Psoas muscle (tissue), 8 donors: ENCODE results near the gene SNX20. TPM values are rescaled to one million over a fixed set of nuclear protein-coding genes. Genes with fewer than 3 reads are reported as not detected.

Experiments
- ATAC-seq, 4 donors: fragments of 200-7000 bp; cut with Tn5 transposase; one replicate each; pipeline ENCODE4 v1.9.1; 2020; ENCODE audit warnings: moderate library complexity in 3 of 4, mild to moderate bottlenecking in 2 of 4
- DNase-seq, 2 donors: peaks; one replicate each; pipeline ENCODE4 v3.0.0-alpha.2; 2020
- H3K27ac ChIP-seq: fragments of 200-600 bp; one replicate; pipeline ENCODE4 v1.8.0; 2022
- H3K27me3 ChIP-seq, 3 donors: fragments of 200-600 bp in 1 of 3; one replicate each; pipeline versions ENCODE4 v1.6.1 to v1.8.0; 2013 to 2022; ENCODE audit warnings: low read length in 2 of 3, mild to moderate bottlenecking in 2 of 3, moderate library complexity in 1 of 3; ENCODE audit not compliant: insufficient read depth in 3 of 3
- H3K36me3 ChIP-seq, 2 donors: fragments of 200-600 bp in 1 of 2; one replicate each; pipeline versions ENCODE4 v1.6.1 to v1.8.0; 2013 to 2022; ENCODE audit warnings: low read depth in 1 of 2, mild to moderate bottlenecking in 1 of 2, moderate library complexity in 1 of 2; ENCODE audit not compliant: insufficient read depth in 1 of 2
- H3K4me1 ChIP-seq: fragments of 200-600 bp; one replicate; pipeline ENCODE4 v1.8.0; 2022
- H3K4me3 ChIP-seq: fragments of 200-600 bp; one replicate; pipeline ENCODE4 v1.8.0; 2022; ENCODE audit warnings: mild to moderate bottlenecking
- H3K9me3 ChIP-seq: fragments of 200-600 bp; one replicate; pipeline ENCODE4 v1.8.0; 2022
- WGBS, 3 donors: extraction: QIAGEN DNeasy Blood & Tissue Kit; methylation state at CpG; one replicate each; pipeline versions ENCODE4 v1.1.6 to v1.1.7; 2013; 5-methylcytosine and 5-hydroxymethylcytosine counted together
- intact Hi-C, 2 donors: fragments of 100-400 bp; cut with DNase I; formaldehyde crosslinking; loops; one replicate each; pipeline versions ENCODE4 v1.11.0 to v1.14.2; 2022
- polyA plus RNA-seq, 3 donors: library from polyadenylated mRNA; stranded (reverse); fragments of 200-250 nt; gene quantifications; one replicate each; pipeline ENCODE4 v1.2.3, GENCODE V29; 2013
- total RNA-seq, 4 donors: library from RNA; stranded (reverse); fragmentation: NEBNext Ultra II Directional in 2 of 4; extraction: Animal tissue kit (Norgen Biotek cat#: 25700) in 2 of 4; gene quantifications; one replicate each; pipeline versions ENCODE4 v1.2.1 to v1.2.4, GENCODE V29; 2021 to 2023
- TF ChIP-seq, protein P1 (sequence below): fragments of 200-600 bp; IDR thresholded peaks from one replicate; pipeline ENCODE4 v1.8.0; 2022; ENCODE audit warnings: antibody characterized with exemption
- donor health status: healthy with polysubstance abuse.
- donor health status: DM: no; HTN: no; CAD: no; lungs with moderate emphysema.
- donor health status: Bipolar disorder and iron deficiency.
- donor health status: healthy.
- donor health status: DM: yes; HTN: yes; CAD: no.
- donor health status: DM: no; HTN: no; CAD: no.
- donor health status: DM: no; HTN: no; CAD: no.
- donor health status: DM: yes; HTN: yes; CAD: no.

Gene SNX20
- total and polyA plus RNA-seq, 7 donors = 0.78 to 2.1 (median 1.1) TPM

GRCh38 chr16:50721549-50722404 lies 40.7 kb upstream of the SNX20 start:
- no peaks in the 10 kb centered on the region for H3K36me3 ChIP-seq
- peaks cover 0 to 3% (median 0%) of the 10 kb centered on the region in 3 donors for H3K27me3 ChIP-seq
- intact Hi-C loops = no loop called here
- no peak for ATAC-seq
- 91 to 94% (median 94%) methylated on average over 6 of the region's 6 CpGs for WGBS, 3 donors
- H3K9me3 ChIP-seq = no peaks in the 10 kb centered on the region
- TF ChIP-seq, protein P1, sequence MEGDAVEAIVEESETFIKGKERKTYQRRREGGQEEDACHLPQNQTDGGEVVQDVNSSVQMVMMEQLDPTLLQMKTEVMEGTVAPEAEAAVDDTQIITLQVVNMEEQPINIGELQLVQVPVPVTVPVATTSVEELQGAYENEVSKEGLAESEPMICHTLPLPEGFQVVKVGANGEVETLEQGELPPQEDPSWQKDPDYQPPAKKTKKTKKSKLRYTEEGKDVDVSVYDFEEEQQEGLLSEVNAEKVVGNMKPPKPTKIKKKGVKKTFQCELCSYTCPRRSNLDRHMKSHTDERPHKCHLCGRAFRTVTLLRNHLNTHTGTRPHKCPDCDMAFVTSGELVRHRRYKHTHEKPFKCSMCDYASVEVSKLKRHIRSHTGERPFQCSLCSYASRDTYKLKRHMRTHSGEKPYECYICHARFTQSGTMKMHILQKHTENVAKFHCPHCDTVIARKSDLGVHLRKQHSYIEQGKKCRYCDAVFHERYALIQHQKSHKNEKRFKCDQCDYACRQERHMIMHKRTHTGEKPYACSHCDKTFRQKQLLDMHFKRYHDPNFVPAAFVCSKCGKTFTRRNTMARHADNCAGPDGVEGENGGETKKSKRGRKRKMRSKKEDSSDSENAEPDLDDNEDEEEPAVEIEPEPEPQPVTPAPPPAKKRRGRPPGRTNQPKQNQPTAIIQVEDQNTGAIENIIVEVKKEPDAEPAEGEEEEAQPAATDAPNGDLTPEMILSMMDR = no peak
- H3K4me1 ChIP-seq = no peaks in the 10 kb centered on the region
- no peak for DNase-seq
- H3K4me3 ChIP-seq = no peak overlapping the region
- H3K27ac ChIP-seq = no peak overlapping the region

DNA sequence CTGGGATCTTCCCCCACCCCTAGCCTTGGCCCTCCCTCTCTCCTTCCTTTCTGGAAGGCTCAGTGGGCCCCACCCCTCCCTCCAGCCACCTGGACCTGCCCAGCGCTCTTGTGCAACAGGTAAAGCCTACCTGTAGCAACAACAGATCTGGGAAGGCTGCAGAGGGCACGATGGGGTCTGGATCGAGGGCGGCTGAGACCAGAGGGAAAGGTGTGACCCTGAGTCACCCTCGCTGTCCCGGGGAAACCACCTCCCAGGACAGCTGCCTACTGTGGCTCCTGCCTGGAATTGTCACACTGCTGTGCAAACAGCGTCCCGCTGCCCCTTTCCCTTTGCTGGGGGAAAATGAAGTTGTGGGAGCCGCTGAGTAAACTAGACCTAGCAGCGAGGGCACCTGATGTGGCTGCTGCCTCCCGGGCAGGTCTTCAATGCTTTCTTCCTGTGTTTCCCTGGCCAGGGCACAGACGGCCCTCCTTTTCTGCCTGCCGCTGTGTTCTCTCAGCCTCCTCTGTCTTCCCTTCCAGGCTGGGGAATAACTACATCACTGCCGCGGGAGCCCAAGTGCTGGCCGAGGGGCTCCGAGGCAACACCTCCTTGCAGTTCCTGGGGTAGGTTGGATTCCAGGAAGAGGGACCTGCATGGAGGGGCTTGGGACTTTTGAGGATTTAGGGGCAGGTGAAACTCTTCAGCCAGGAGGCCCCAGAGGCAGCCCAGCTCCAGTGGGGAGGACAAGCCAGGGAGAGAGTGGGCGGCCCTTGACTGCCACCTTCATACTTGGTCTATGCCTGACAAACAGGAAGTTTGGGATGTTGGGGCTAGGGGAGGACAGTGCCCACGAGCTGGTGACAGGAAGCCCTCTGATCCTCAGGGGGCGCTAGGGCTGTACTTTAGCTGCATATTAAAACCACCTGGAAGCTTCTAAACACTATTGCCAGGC lies 38.6 kb upstream of the SNX20 start:
- Histone ChIP-seq H3K36me3 (no peaks in the 10 kb centered on the region), H3K27ac (no peak overlapping the region), H3K9me3 (no peaks in the 10 kb centered on the region), H3K4me1 (no peaks in the 10 kb centered on the region), H3K27me3 (peaks cover 0 to 3% (median 0%) of the 10 kb centered on the region in 3 donors), H3K4me3 (no peak overlapping the region)
- TF ChIP-seq, protein P1 = no peak
- no peak for ATAC-seq
- DNase-seq = no peak
- intact Hi-C loops = no loop called here
- WGBS, 3 donors = 76 to 80% (median 77%) methylated on average over 20 of the region's 20 CpGs

GRCh38 chr16:50718761-50719400 lies 37.8 kb upstream of the SNX20 start:
- peaks cover 0 to 3% (median 0%) of the 10 kb centered on the region in 3 donors for H3K27me3 ChIP-seq
- WGBS, 3 donors = 82 to 86% (median 84%) methylated on average over 9 of the region's 9 CpGs
- no peaks in the 10 kb centered on the region for H3K36me3 ChIP-seq
- H3K9me3 ChIP-seq = no peaks in the 10 kb centered on the region
- H3K27ac ChIP-seq = no peak overlapping the region
- TF ChIP-seq, protein P1 = no peak
- H3K4me3 ChIP-seq = no peak overlapping the region
- intact Hi-C loops = no loop called here
- ATAC-seq (no peak), DNase-seq (no peak)
- H3K4me1 ChIP-seq = no peaks in the 10 kb centered on the region

DNA sequence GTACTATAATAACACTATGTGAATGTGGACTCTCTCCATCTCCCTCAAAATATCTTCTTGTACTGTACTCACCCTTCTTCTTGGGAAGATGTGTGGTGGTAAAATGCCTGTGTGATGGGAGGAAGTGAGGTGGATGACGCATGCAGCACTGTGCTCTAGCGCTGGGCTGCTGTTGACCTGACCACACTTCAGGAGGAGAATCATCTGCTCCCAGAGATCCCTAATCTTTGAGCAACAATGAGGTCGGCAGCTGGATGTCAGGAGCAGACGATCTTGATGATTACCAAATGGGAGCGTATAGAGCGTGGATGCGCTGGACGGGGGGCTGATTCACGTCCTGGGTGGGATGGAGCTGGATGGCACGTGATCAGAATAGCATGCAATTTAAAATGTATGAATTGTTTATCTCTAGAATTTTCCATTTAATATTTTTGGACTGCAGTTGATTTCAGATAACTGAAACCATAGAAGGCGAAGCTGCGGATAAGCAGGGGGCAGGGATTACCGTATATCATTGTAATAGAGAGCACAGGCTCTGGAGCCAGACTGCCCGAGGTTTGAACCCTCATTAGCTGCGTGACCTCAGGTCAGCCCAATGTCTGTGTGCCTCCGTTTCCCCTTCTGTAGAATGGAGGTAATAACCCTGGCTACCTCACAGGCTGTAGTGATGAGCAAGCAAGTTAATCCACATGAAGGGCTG lies 37.1 kb upstream of the SNX20 start:
- TF ChIP-seq, protein P1 = no peak
- Histone ChIP-seq H3K27ac (no peak overlapping the region), H3K27me3 (peaks cover 0 to 3% (median 0%) of the 10 kb centered on the region in 3 donors), H3K4me1 (no peaks in the 10 kb centered on the region), H3K9me3 (no peaks in the 10 kb centered on the region), H3K4me3 (no peak overlapping the region), H3K36me3 (no peaks in the 10 kb centered on the region)
- intact Hi-C loops = no loop called here
- DNase-seq = no peak
- no peak for ATAC-seq
- 69 to 76% (median 75%) methylated on average over 16 of the region's 16 CpGs for WGBS, 3 donors
